ENCODE results near the gene G0S2. TPM values are rescaled to one million over a fixed set of nuclear protein-coding genes. Genes with fewer than 3 reads are reported as not detected.
"Not testable (repeated sequence)": the region's sequence is repeated elsewhere in the genome, so short reads cannot be mapped to it uniquely, and the experiment has no call there.

Gene G0S2
- total RNA-seq, 1 donor from 2014 or later = 5.9 TPM

DNA sequence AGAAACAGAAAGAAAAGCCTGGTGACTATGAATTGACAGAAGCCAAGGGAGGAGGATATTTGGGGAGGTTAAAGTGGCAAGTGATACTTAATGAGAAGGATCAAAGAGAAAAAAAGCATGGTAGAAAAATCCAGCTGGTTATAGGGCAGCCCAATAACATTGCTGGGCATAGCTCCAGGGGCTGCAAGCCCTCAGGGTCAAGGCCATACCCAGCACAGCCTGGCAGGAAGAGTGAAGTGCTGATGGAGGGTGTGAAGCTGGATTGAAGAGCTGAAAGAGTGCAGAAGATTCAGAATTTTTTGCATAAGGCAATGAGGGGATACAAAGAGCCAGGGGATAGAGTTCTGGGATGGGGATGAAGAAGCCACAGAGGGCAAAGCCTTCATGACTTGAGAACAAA, 21.5 kb downstream of the G0S2 start:
- Mint-ChIP-seq H3K27ac (ENCODE audit: unreplicated experiment) (no peak overlapping the region), H3K36me3 (ENCODE audit: low read depth, unreplicated experiment) (no peaks in the 10 kb centered on the region), H3K4me3 (ENCODE audit: unreplicated experiment) (no peak overlapping the region), H3K27me3 (ENCODE audit: low read depth, unreplicated experiment) (peaks cover 67% of the 10 kb centered on the region), H3K4me1 (ENCODE audit: low read depth, unreplicated experiment) (peaks cover 3% of the 10 kb centered on the region), H3K9me3 (ENCODE audit: unreplicated experiment) (peaks cover 2% of the 10 kb centered on the region)
- H3K4me2 ChIP-seq (ENCODE audit: low read length) = no peak overlapping the region
- H3K27me3 ChIP-seq (ENCODE audit: insufficient read depth, low read length) = peaks cover 22% of the 10 kb centered on the region
- FAIRE-seq = no peak
- no peaks in the 10 kb centered on the region for H3K79me2 ChIP-seq (ENCODE audit: insufficient read depth, low read length)
- H3K27ac ChIP-seq (ENCODE audit: low read depth, low read length) = no peak overlapping the region
- no peaks in the 10 kb centered on the region for H4K20me1 ChIP-seq (ENCODE audit: insufficient read depth, low read length)
- H3K9ac ChIP-seq (ENCODE audit: low read length) = no peak overlapping the region
- no peak overlapping the region for H2AFZ ChIP-seq (ENCODE audit: low read depth, low read length)
- DNase-seq (ENCODE audit: low read depth) = no peak
- TF ChIP-seq EZH2 (IDR thresholded peaks at IDR 0.05; ENCODE audit: insufficient read depth, low read length) = no peak
- TF ChIP-seq, protein P1, sequence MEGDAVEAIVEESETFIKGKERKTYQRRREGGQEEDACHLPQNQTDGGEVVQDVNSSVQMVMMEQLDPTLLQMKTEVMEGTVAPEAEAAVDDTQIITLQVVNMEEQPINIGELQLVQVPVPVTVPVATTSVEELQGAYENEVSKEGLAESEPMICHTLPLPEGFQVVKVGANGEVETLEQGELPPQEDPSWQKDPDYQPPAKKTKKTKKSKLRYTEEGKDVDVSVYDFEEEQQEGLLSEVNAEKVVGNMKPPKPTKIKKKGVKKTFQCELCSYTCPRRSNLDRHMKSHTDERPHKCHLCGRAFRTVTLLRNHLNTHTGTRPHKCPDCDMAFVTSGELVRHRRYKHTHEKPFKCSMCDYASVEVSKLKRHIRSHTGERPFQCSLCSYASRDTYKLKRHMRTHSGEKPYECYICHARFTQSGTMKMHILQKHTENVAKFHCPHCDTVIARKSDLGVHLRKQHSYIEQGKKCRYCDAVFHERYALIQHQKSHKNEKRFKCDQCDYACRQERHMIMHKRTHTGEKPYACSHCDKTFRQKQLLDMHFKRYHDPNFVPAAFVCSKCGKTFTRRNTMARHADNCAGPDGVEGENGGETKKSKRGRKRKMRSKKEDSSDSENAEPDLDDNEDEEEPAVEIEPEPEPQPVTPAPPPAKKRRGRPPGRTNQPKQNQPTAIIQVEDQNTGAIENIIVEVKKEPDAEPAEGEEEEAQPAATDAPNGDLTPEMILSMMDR (IDR thresholded peaks at IDR 0.05; ENCODE audit: insufficient read depth, low read depth, low read length) = no peak
- peaks cover 3% of the 10 kb centered on the region for H3K4me1 ChIP-seq (ENCODE audit: insufficient read depth, low read length)
- H3K9me3 ChIP-seq (ENCODE audit: insufficient read depth, low read depth, low read length) = no peaks in the 10 kb centered on the region
- no peak overlapping the region for H3K4me3 ChIP-seq (ENCODE audit: insufficient read depth, low read depth, low read length)
- no peaks in the 10 kb centered on the region for H3K36me3 ChIP-seq (ENCODE audit: insufficient read depth, low read length)

- no peak overlapping the region for H3K4me3 ChIP-seq (ENCODE audit: insufficient read depth, low read depth, low read length)
- H2AFZ ChIP-seq (ENCODE audit: low read depth, low read length) = no peak overlapping the region
- no peak overlapping the region for H3K27ac Mint-ChIP-seq (ENCODE audit: unreplicated experiment)
- H3K27me3 Mint-ChIP-seq (ENCODE audit: low read depth, unreplicated experiment) = peaks cover 69% of the 10 kb centered on the region
- H3K27ac ChIP-seq (ENCODE audit: low read depth, low read length) = no peak overlapping the region
- H3K4me3 Mint-ChIP-seq (ENCODE audit: unreplicated experiment) = no peak overlapping the region
- DNase-seq (ENCODE audit: low read depth) (no peak), FAIRE-seq (peak; percentile 13)
- no peaks in the 10 kb centered on the region for H4K20me1 ChIP-seq (ENCODE audit: insufficient read depth, low read length)
- no peak for TF ChIP-seq EZH2 (IDR thresholded peaks at IDR 0.05; ENCODE audit: insufficient read depth, low read length)
- TF ChIP-seq, protein P1 (IDR thresholded peaks at IDR 0.05; ENCODE audit: insufficient read depth, low read depth, low read length) = no peak
- no peaks in the 10 kb centered on the region for H3K79me2 ChIP-seq (ENCODE audit: insufficient read depth, low read length)
- H3K9me3 Mint-ChIP-seq (ENCODE audit: unreplicated experiment) = peaks cover 2% of the 10 kb centered on the region
- no peaks in the 10 kb centered on the region for H3K9me3 ChIP-seq (ENCODE audit: insufficient read depth, low read depth, low read length)
- H3K36me3 Mint-ChIP-seq (ENCODE audit: low read depth, unreplicated experiment) = no peaks in the 10 kb centered on the region
- H3K27me3 ChIP-seq (ENCODE audit: insufficient read depth, low read length) = peaks cover 26% of the 10 kb centered on the region
- H3K4me1 ChIP-seq (ENCODE audit: insufficient read depth, low read length) = peaks cover 3% of the 10 kb centered on the region
- H3K4me1 Mint-ChIP-seq (ENCODE audit: low read depth, unreplicated experiment) = peaks cover 3% of the 10 kb centered on the region
- no peaks in the 10 kb centered on the region for H3K36me3 ChIP-seq (ENCODE audit: insufficient read depth, low read length)
- no peak overlapping the region for H3K9ac ChIP-seq (ENCODE audit: low read length)
- no peak overlapping the region for H3K4me2 ChIP-seq (ENCODE audit: low read length)
These were observed 21.9 kb downstream of the G0S2 start for GRCh38 chr1:209697126-209697525.

GRCh38 chr1:209700686-209701085, 25.5 kb downstream of the G0S2 start:
- H3K27me3 Mint-ChIP-seq (ENCODE audit: low read depth, unreplicated experiment) = peaks cover 50% of the 10 kb centered on the region
- H3K36me3 Mint-ChIP-seq (ENCODE audit: low read depth, unreplicated experiment); H3K4me2 ChIP-seq (ENCODE audit: low read length); H3K4me1 Mint-ChIP-seq (ENCODE audit: low read depth, unreplicated experiment); DNase-seq (ENCODE audit: low read depth); H3K9ac ChIP-seq (ENCODE audit: low read length); H3K27ac Mint-ChIP-seq (ENCODE audit: unreplicated experiment); H3K79me2 ChIP-seq (ENCODE audit: insufficient read depth, low read length); H3K9me3 ChIP-seq (ENCODE audit: insufficient read depth, low read depth, low read length); H3K27ac ChIP-seq (ENCODE audit: low read depth, low read length); H3K9me3 Mint-ChIP-seq (ENCODE audit: unreplicated experiment); H3K4me3 Mint-ChIP-seq (ENCODE audit: unreplicated experiment); H4K20me1 ChIP-seq (ENCODE audit: insufficient read depth, low read length); H3K4me1 ChIP-seq (ENCODE audit: insufficient read depth, low read length); H3K4me3 ChIP-seq (ENCODE audit: insufficient read depth, low read depth, low read length); H3K36me3 ChIP-seq (ENCODE audit: insufficient read depth, low read length); H2AFZ ChIP-seq (ENCODE audit: low read depth, low read length); FAIRE-seq: not testable (repeated sequence)
- peaks cover 13% of the 10 kb centered on the region for H3K27me3 ChIP-seq (ENCODE audit: insufficient read depth, low read length)
